SK-N-SH treated with all-trans-retinoic acid at 6 μM for 48 hours (cell line): ENCODE results near the gene PCNA.
A peak's percentile ranks its signal among the peaks of the same experiment; 100 is the strongest.

Source experiments
- ATAC-seq: fragments of 200-7000 bp; cut with Tn5 transposase; 3 replicates; pipeline ENCODE4 v1.9.1; 2020; ENCODE audit warnings: mild to moderate bottlenecking, moderate library complexity
- ARNTL ChIP-seq: fragments of 450-650 bp; formaldehyde crosslinking; IDR thresholded peaks from 2 replicates; pipeline ENCODE4 v1.5.0; 2020; ENCODE audit warnings: low read depth, mild to moderate bottlenecking, moderate library complexity, borderline replicate concordance
- BACH2 ChIP-seq: fragments of 250-450 bp; sonication (Bioruptor Pico); IDR thresholded peaks from 2 replicates; pipeline ENCODE4 v1.9.0; 2021; ENCODE audit warnings: mild to moderate bottlenecking, borderline replicate concordance
- CSDC2 ChIP-seq: fragments of 250-450 bp; sonication (Bioruptor Pico); IDR thresholded peaks from 2 replicates; pipeline ENCODE4 v1.5.0; 2020; ENCODE audit warnings: mild to moderate bottlenecking, moderate library complexity
- ESRRG ChIP-seq: fragments of 250-450 bp; sonication (Bioruptor Pico); IDR thresholded peaks from 2 replicates; pipeline ENCODE4 v1.6.1; 2021; ENCODE audit warnings: mild to moderate bottlenecking
- GLIS3 ChIP-seq: fragments of 250-450 bp; sonication (Bioruptor Pico); IDR thresholded peaks from 2 replicates; pipeline ENCODE4 v1.5.0; 2020; ENCODE audit warnings: mild to moderate bottlenecking, moderate library complexity
- OSR1 ChIP-seq: fragments of 250-450 bp; sonication (Bioruptor Pico); IDR thresholded peaks from 2 replicates; pipeline ENCODE4 v1.8.0; 2022; ENCODE audit warnings: moderate library complexity, mild to moderate bottlenecking, inconsistent platforms
- PATZ1 ChIP-seq: fragments of 250-450 bp; sonication (Bioruptor Pico); IDR thresholded peaks from 2 replicates; pipeline ENCODE4 v1.8.0; 2020; ENCODE audit warnings: mild to moderate bottlenecking, moderate library complexity, borderline replicate concordance
- PPARA ChIP-seq: fragments of 250-450 bp; sonication (Bioruptor Pico); IDR thresholded peaks from 2 replicates; pipeline ENCODE4 v1.5.0; 2020; ENCODE audit warnings: mild to moderate bottlenecking, borderline replicate concordance
- RARB ChIP-seq: fragments of 250-450 bp; sonication (Bioruptor Pico); IDR thresholded peaks from 2 replicates; pipeline ENCODE4 v1.8.0; 2021; ENCODE audit warnings: mild to moderate bottlenecking, moderate library complexity
- SNAI2 ChIP-seq: fragments of 250-450 bp; sonication (Bioruptor Pico); IDR thresholded peaks from 2 replicates; pipeline ENCODE4 v1.5.0; 2020; ENCODE audit warnings: mild to moderate bottlenecking, moderate library complexity
- TCF4 ChIP-seq: fragments of 250-450 bp; sonication (Bioruptor Pico); IDR thresholded peaks from 2 replicates; pipeline ENCODE4 v1.8.0; 2021; ENCODE audit warnings: mild to moderate bottlenecking, moderate library complexity, borderline replicate concordance
- ZC3H10 ChIP-seq: fragments of 250-450 bp; sonication (Bioruptor Pico); IDR thresholded peaks from 2 replicates; pipeline ENCODE4 v1.5.1; 2021; ENCODE audit warnings: mild to moderate bottlenecking, moderate library complexity
- ZFP3 ChIP-seq: fragments of 250-450 bp; sonication (Bioruptor Pico); IDR thresholded peaks from 2 replicates; pipeline ENCODE4 v1.5.0; 2020; ENCODE audit warnings: mild to moderate bottlenecking, moderate library complexity
- ZFP30 ChIP-seq: fragments of 450-650 bp; formaldehyde crosslinking; IDR thresholded peaks from 2 replicates; pipeline ENCODE4 v1.5.0; 2022; ENCODE audit warnings: mild to moderate bottlenecking, moderate library complexity
- ZNF565 ChIP-seq: fragments of 450-650 bp; formaldehyde crosslinking; conservative IDR thresholded peaks from 2 replicates; pipeline ENCODE4 v1.5.0; 2020; ENCODE audit warnings: low read depth, mild to moderate bottlenecking, moderate library complexity
- ZNF70 ChIP-seq: fragments of 450-650 bp; formaldehyde crosslinking; IDR thresholded peaks from 2 replicates; pipeline ENCODE4 v1.5.0; 2020; ENCODE audit warnings: mild to moderate bottlenecking, moderate library complexity
- TF ChIP-seq, protein P1 (sequence below): fragments of 250-450 bp; sonication (Bioruptor Pico); IDR thresholded peaks from 2 replicates; pipeline ENCODE4 v1.5.1; 2020; ENCODE audit warnings: low read depth, mild to moderate bottlenecking, moderate library complexity
- TF ChIP-seq, protein P2 (sequence below): fragments of 250-450 bp; sonication (Bioruptor Pico); IDR thresholded peaks from 2 replicates; pipeline ENCODE4 v1.8.0; 2021; ENCODE audit warnings: low read depth, mild to moderate bottlenecking, moderate library complexity, borderline replicate concordance
- TF ChIP-seq, protein P3 (sequence below): fragments of 250-450 bp; sonication (Bioruptor Pico); IDR thresholded peaks from 2 replicates; pipeline ENCODE4 v1.5.0; 2020; ENCODE audit warnings: mild to moderate bottlenecking, moderate library complexity

The PCNA gene

DNA sequence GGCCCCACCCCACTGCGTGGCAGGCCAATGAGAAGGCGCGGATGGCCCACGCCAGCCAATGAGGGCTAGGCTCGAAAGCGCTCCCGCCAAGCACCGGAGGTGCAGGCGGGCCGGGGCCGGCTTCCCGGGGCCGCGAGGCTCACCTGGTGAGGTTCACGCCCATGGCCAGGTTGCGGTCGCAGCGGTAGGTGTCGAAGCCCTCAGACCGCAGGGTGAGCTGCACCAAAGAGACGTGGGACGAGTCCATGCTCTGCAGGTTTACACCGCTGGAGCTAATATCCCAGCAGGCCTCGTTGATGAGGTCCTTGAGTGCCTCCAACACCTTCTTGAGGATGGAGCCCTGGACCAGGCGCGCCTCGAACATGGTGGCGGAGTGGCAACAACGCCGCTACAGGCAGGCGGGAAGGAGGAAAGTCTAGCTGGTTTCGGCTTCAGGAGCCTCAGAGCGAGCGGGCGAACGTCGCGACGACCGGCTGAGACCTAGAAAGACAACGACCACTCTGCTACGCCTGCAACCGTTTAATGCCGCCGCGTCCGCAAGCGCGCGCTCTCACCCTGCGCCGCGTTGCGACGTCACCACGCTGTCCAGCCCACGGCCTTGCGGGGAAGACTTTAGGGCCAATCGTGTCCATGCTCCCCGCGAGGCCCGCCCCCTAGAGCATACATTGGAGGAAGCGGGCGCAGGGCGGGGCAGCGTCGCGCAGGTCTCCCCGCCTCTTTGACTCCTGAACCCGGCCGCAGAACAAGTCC, at the start of gene PCNA:
Gene PCNA, minus strand, starts transcription at position 524 of the 750 bp plus-strand sequence. Its CDS starts 160 bp downstream, at position 364.
- TF ChIP-seq ZFP3 (CRISPR knock-in tag) (no peak), ZNF70 (CRISPR knock-in tag) (no peak), BACH2 (CRISPR knock-in tag) (no peak), ZC3H10 (CRISPR knock-in tag) (no peak)
- peak; percentile 98 for ATAC-seq

GRCh38 chr20:5168651-5169396, 49.1 kb upstream of the PCNA start:
- TF ChIP-seq ZNF565: no peak
- TF ChIP-seq, protein P1, sequence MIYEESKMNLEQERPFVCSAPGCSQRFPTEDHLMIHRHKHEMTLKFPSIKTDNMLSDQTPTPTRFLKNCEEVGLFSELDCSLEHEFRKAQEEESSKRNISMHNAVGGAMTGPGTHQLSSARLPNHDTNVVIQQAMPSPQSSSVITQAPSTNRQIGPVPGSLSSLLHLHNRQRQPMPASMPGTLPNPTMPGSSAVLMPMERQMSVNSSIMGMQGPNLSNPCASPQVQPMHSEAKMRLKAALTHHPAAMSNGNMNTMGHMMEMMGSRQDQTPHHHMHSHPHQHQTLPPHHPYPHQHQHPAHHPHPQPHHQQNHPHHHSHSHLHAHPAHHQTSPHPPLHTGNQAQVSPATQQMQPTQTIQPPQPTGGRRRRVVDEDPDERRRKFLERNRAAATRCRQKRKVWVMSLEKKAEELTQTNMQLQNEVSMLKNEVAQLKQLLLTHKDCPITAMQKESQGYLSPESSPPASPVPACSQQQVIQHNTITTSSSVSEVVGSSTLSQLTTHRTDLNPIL (CRISPR knock-in tag): no peak
- TF ChIP-seq OSR1 (CRISPR knock-in tag): no peak
- TF ChIP-seq CSDC2: no peak
- TF ChIP-seq, protein P2, sequence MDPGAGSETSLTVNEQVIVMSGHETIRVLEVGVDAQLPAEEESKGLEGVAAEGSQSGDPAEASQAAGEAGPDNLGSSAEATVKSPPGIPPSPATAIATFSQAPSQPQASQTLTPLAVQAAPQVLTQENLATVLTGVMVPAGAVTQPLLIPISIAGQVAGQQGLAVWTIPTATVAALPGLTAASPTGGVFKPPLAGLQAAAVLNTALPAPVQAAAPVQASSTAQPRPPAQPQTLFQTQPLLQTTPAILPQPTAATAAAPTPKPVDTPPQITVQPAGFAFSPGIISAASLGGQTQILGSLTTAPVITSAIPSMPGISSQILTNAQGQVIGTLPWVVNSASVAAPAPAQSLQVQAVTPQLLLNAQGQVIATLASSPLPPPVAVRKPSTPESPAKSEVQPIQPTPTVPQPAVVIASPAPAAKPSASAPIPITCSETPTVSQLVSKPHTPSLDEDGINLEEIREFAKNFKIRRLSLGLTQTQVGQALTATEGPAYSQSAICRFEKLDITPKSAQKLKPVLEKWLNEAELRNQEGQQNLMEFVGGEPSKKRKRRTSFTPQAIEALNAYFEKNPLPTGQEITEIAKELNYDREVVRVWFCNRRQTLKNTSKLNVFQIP (CRISPR knock-in tag): no peak
- TF ChIP-seq ZFP30 (CRISPR knock-in tag): no peak
- no peak for TF ChIP-seq BACH2 (CRISPR knock-in tag)
- no peak for TF ChIP-seq ZFP3 (CRISPR knock-in tag)
- TF ChIP-seq TCF4 (CRISPR knock-in tag): no peak
- TF ChIP-seq ARNTL (CRISPR knock-in tag): no peak
- TF ChIP-seq PPARA (CRISPR knock-in tag): no peak
- TF ChIP-seq GLIS3 (CRISPR knock-in tag): no peak
- no peak for TF ChIP-seq ZC3H10 (CRISPR knock-in tag)
- TF ChIP-seq RARB (CRISPR knock-in tag): no peak
- TF ChIP-seq ESRRG (CRISPR knock-in tag): no peak
- no peak for TF ChIP-seq PATZ1 (CRISPR knock-in tag)
- TF ChIP-seq, all 23 proteins: peak for 0
- peak; percentile 90 for ATAC-seq

- TF ChIP-seq, protein P2 (CRISPR knock-in tag): no peak
- TF ChIP-seq, protein P3, sequence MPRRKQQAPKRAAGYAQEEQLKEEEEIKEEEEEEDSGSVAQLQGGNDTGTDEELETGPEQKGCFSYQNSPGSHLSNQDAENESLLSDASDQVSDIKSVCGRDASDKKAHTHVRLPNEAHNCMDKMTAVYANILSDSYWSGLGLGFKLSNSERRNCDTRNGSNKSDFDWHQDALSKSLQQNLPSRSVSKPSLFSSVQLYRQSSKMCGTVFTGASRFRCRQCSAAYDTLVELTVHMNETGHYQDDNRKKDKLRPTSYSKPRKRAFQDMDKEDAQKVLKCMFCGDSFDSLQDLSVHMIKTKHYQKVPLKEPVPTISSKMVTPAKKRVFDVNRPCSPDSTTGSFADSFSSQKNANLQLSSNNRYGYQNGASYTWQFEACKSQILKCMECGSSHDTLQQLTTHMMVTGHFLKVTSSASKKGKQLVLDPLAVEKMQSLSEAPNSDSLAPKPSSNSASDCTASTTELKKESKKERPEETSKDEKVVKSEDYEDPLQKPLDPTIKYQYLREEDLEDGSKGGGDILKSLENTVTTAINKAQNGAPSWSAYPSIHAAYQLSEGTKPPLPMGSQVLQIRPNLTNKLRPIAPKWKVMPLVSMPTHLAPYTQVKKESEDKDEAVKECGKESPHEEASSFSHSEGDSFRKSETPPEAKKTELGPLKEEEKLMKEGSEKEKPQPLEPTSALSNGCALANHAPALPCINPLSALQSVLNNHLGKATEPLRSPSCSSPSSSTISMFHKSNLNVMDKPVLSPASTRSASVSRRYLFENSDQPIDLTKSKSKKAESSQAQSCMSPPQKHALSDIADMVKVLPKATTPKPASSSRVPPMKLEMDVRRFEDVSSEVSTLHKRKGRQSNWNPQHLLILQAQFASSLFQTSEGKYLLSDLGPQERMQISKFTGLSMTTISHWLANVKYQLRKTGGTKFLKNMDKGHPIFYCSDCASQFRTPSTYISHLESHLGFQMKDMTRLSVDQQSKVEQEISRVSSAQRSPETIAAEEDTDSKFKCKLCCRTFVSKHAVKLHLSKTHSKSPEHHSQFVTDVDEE: no peak
- TF ChIP-seq ZC3H10 (CRISPR knock-in tag) (no peak), PATZ1 (CRISPR knock-in tag) (no peak), SNAI2 (no peak)
- ATAC-seq: no peak
Measured at GRCh38 chr20:5164645-5165625, 45.2 kb upstream of the PCNA start.
